HG02678 (cell line): ENCODE data around the gene SNX8.
"Not testable (repeated sequence)": the region's sequence is repeated elsewhere in the genome, so short reads cannot be mapped to it uniquely, and the experiment has no call there.

ENCODE experiments used
- ATAC-seq: cut with Tn5 transposase; IDR thresholded peaks from one replicate; pipeline ENCODE4 v1.9.1; 2021; ENCODE audit warnings: mild to moderate bottlenecking, moderate library complexity; ENCODE audit not compliant: unreplicated experiment

The SNX8 gene

DNA sequence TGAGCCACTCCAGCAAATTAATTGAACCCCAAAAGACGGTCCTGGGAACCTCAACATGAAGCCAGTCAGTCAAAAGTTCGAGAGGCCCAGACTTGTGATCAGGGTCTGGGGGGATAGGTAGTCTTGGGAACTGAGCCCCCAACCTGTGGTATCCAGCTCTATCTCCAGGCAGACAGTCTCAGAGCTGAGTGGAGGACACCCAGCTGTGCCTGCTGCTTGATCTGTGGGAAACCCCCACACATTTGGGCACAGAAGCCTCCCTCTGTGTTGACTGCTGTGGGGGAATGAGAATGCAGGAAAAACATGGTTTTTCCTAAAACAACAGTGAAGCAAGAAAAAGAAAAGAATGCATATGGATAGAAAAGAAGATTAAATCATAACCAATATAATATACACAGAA is 16.3 kb upstream of the SNX8 start:
- no peak for ATAC-seq

GRCh38 chr7:2326951-2327350 is 12.7 kb upstream of the SNX8 start:
- ATAC-seq: no peak

- no peak for ATAC-seq
Observed at GRCh38 chr7:2325162-2325561, 10.9 kb upstream of the SNX8 start.

GRCh38 chr7:2321020-2321419 is 6.8 kb upstream of the SNX8 start:
- ATAC-seq: no peak

DNA sequence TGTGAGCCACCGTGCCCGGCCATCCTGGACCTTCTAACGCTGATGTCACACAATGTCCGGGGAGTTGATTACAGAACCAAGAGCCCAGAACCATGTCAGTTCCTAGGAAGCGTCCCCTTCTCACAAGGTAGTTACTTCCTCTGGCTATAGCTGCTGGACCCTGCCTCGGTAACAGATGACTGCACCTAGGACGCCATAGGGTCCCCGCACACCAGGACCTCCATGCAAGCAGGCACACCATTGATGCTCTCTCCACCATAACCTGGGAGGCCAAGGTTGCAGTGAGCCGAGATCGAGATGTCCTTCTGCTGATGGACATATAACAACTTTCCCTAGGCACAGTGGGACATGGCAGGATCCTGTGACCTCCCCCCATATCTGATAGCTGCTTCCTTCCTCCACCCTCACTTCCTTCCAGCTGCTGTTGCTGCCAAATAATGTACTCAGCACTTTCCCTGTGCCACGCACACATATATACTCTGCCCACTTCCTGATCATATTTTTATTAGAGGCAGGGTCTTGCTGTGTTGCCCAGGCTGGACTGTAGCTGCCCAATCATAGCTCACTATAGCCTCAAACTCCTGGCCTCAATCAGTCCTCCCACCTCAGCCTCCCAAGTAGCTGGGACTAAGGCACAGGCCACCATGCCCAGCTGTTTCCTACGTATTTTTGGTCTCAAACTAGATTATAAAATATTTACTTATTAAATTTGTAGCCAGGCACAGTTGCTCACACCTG is 3.5 kb upstream of the SNX8 start:
- ATAC-seq: no peak

DNA sequence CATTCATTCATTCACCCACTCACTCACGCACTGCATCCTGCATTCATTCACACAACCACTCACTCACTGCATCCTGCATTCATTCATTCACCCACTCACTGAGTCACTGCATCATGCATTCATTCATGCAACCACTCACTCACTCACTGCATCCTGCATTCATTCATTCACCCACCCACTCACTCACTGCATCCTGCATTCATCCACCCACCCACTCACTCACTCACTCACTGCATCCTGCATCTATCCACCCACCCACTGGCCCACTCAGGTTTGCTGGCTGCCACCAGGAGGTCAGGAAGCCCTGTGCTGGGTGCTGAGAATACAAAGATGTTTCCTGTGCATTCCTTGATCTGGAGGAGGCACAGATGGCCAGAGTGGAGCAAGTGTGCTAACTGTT is 2.3 kb upstream of the SNX8 start:
- ATAC-seq: no peak

DNA sequence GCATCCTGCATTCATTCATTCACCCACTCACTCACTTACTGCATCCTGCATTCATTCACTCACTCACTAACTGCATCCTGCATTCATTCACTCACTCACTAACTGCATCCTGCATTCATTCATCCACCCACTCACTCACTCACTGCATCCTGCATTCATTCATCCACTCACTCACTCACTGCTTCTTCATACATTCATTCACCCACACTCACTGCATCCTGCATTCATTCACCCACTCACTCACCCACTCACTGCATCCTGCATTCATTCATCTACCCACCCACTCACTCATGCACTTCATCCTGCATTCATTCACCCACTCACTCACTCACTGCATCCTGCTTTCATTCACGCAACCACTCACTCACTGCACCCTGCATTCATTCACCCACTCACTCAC is 1.5 kb upstream of the SNX8 start:
- ATAC-seq: no peak

DNA sequence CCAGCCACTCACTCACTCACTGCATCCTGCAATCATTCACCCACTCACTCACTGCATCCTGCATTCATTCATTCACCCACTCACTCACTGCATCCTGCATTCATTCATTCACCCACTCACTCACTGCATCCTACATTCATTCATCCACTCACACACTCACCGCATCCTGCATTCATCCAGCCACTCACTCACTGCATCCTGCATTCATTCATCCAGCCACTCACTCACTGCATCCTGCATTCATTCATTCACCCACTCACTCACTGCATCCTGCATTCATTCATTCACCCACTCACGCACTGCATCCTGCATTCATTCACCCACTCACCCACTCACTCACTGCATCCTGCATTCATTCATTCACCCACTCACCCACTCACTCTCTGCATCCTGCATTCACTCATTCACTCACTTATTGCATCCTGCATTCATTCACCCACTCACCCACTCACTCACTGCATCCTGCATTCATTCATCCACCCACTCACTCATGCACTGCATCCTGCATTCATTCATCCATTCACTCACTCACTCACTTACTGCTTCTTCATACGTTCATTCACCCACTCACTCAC is 802 bp upstream of the SNX8 start:
- ATAC-seq: not testable (repeated sequence)

DNA sequence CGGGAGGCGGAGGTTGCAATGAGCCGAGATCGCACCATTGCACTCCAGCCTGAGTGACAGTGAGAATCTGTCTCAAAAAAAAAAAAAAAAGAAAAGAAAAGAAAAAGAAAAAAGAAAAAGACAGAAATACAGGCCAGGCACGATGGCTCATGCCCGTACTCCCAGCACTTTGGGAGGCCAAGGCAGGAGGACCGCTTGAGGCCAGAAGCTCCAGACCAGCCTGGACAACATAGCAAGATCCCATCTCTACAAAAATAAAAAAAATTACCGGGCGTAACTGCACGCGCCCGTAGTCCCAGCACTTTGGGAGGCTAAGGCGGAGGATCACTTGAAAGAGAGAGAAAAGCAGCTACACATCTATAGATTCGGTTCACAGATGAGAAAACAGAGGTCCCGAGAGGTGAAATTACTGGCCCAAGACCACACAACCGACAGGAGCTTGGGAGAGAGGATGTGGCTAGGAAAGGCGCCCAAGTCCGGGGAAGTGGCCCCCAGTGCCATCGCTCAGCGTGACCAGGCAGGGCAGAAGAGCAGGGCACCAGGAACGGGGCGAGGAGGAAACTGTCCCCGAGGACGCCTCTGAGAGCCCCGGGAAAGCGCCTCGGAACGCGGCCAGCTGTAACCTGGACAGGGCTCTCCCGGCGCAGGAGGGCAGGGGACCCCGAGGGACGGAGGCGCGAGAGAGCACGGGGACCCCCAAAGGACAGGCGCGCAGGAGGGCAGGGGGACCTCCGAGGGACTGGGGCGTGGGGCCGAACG is 612 bp downstream of the SNX8 start:
- ATAC-seq: no peak

DNA sequence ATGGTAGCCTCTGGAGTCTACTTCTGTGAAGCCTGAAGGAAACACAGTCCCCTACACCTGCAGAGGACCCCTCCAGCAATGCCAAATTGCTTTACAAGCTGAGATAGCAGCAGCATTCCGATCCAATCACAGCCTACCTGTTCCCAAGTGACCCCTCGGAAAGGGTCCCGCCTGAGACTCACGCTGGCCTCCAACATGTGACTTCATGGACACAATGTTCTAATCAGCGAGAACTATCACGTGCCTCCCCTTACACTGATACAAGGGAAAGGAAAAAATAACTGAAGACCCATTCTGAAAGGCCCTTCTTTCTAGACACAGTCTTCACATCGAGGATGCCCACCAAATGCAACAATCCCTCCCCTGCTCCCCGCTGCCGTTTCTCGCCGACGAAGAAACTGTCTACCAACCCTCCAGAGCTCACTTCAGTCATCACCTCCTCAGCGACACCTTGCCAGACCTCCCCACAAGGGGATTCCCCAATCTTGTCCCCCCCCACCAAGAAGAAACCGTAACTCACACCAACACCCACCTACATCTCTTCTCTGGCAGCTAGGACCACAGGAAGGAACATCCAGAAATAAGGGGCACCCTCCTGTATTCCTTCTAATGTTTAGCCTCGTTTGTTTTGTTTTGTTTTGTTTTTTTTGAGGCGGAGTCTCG is 1.8 kb downstream of the SNX8 start:
- ATAC-seq: no peak

- ATAC-seq: no peak
Observed at GRCh38 chr7:2309889-2310331, 4.3 kb downstream of the SNX8 start.

DNA sequence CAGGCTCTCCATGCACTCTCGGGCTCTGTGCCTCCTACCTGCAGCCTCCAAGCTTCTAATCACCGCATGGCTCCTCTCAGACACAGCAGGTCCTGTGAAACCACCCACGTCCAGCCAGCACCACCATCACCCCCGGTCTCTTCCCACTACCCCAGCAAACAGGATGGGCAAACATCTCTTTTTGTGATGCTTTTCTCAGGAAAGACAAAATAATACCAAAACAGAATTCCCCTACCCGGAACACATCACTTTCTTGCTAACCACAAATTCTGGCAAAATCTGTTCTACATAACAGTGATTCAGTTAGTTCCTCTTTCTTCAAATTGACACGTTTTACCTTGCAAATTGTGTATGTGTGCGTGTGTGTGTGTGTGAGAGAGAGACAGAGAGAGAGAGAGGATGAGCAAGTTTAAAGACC is 6.5 kb downstream of the SNX8 start:
- peak; percentile 59 for ATAC-seq

DNA sequence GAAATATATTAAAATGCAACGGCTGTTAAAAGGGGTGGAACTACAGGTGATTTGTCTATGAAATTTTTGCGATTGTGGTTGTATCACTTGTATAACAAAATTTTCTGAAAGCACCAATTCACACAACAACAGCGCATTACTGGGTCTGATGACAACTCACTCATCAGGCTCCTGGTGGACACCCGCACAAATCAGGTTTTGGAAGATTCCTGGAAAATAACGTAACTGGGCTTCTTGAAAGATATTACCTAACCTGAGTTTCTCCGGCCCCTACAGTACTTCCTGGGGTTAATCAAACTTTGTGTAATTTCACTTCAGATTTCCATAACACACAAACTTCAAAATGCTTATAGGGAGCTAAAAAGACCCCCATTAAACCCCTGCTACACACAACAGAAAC is 7.6 kb downstream of the SNX8 start:
- ATAC-seq: no peak

GRCh38 chr7:2305258-2305657 is 9.0 kb downstream of the SNX8 start:
- not testable (repeated sequence) for ATAC-seq

DNA sequence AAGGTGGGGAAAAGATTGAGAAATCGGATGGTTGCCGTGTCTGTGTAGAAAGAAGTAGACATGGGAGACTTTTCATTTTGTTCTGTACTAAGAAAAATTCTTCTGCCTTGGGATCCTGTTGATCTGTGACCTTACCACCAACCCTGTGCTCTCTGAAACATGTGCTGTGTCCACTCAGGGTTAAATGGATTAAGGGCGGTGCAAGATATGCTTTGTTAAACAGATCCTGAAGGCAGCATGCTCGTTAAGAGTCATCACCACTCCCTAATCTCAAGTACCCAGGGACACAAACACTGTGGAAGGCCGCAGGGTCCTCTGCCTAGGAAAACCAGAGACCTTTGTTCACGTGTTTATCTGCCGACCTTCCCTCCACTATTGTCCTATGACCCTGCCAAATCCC is 10.7 kb downstream of the SNX8 start:
- not testable (repeated sequence) for ATAC-seq

GRCh38 chr7:2302743-2303397 is 11.4 kb downstream of the SNX8 start:
- not testable (repeated sequence) for ATAC-seq

- ATAC-seq: no peak
Observed at GRCh38 chr7:2301511-2301863, 12.8 kb downstream of the SNX8 start.

DNA sequence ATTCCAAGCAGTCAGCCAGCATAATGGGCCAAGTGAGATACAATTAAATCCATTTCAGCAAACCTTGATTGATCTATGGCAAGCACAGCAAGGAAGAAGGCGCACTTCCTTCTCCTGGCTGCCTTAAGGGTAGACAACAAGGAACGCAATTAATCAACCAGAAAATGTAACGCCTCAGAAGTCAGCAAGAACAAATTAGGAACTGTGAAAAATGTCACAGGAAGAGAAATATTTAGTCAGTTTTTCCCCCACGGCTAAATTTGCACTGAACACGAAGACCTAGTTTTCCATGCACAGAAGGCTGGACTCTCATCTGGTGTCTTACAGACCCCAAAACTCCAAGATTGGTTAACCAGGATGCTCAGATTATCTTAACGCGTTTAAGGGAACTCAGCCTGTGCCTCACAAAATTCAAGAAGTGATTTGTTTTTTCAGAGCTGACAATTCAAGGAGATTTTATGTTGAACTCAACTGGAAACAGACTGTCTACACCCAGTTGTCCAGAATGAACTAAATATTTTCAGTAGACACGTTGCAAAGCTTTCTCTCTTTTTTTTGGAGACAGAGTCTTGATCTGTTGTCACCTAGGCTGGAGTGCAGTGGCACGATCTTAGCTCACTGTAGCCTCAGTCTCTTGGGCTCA is 14.2 kb downstream of the SNX8 start:
- no peak for ATAC-seq

GRCh38 chr7:2299131-2299829 is 15.0 kb downstream of the SNX8 start:
- peak; percentile 49 for ATAC-seq

DNA sequence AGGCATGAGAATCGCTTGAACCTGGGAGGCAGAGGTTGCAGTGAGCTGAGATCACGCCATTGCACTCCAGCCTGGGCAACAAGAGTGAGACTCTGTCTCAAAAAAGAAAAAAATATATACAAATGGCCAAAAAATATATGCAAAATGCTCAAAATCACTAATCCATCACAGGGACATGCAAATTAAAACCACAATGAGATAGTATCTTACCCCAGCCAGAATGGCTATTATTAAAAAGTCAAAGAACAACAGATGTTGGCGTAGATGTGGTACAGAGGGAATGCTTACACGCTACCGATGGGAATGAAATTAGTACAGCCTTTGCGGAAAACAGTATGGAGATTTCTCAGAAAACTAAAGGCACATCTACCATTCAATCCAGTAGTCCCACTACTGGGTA is 17.4 kb downstream of the SNX8 start:
- no peak for ATAC-seq
